GM12891 (cell line): ENCODE data around the gene KLHL30.

Experiments
- DNase-seq: peaks from one replicate; pipeline ENCODE4 v3.0.0; 2011; ENCODE audit warnings: low spot score; ENCODE audit not compliant: insufficient read length
- FAIRE-seq: peaks from 2 replicates; lab custom pipeline; 2011; peaks lifted over from hg19 to GRCh38; lab: Jason Lieb, UNC
- PAX5 ChIP-seq: IDR thresholded peaks from 2 replicates; pipeline ENCODE4 v1.6.1; 2011; ENCODE audit warnings: low read length, moderate library complexity, mild to moderate bottlenecking; ENCODE audit not compliant: insufficient read depth, severe bottlenecking
- POLR2A ChIP-seq: IDR thresholded peaks from 2 replicates; pipeline ENCODE4 v1.6.1; 2011; ENCODE audit warnings: low read depth, low read length, control low read depth
- POLR2AphosphoS5 ChIP-seq: IDR thresholded peaks from 2 replicates; pipeline ENCODE4 v1.6.1; 2011; ENCODE audit warnings: low read depth, low read length, control low read depth
- POU2F2 ChIP-seq: IDR thresholded peaks from 2 replicates; pipeline ENCODE4 v1.6.1; 2011; ENCODE audit warnings: low read depth, mild to moderate bottlenecking, control low read depth, low read length, moderate library complexity
- SPI1 ChIP-seq: IDR thresholded peaks from 2 replicates; pipeline ENCODE4 v1.6.1; 2011; ENCODE audit warnings: low read depth, low read length, control low read depth
- TAF1 ChIP-seq: IDR thresholded peaks from 2 replicates; pipeline ENCODE4 v1.6.1; 2011; ENCODE audit warnings: low read depth, low read length, control low read depth

KLHL30 gene

DNA sequence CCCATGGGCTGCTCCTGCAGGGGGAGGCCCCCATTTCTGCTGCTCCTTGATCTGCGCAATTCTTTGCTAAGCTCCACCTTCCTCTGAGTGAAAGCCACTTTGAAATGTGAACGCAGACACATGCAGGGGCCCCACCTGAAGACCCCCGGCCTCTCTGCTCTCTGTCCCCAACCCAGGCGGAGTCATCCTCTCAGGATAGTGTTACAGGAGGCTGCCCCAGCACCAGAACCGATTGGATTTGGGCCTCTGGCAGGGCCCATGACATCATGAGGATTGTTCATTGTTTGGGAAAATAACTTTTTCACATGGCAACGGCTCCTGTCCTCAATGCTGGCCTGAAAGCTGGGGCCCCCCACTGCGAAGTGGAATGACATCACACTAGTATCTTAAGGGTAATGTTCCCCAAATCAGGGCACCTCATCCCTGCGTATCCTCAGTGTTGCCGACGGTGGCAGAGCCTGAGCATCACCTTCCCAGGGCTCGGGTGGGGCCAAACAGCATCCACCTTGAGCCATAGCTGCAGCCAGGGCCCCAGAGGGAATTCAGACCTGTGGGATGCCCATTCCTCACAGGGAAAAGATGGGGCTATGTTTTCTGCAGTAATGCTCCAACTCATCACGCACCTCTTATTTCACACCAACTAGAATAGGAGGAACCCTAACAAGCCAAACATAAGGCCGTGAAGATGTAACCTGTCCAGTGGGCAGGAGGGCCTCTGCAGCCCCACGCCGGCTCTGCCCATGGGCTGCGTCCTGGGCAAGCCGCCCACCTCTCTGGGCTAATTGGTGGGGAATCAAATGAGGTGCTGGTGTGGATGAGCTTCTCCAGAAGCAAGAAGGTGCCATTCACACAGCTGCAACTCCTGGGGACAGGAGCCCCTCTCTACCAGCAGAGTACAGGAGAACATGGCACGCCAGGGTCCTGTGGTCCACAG lies 17.6 kb downstream of the KLHL30 start:
- DNase-seq (no peak), FAIRE-seq (no peak)
- TF ChIP-seq POLR2AphosphoS5, result no peak
- TF ChIP-seq PAX5, result no peak
- no peak for TF ChIP-seq SPI1
- no peak for TF ChIP-seq POU2F2
- no peak for TF ChIP-seq POLR2A
- no peak for TF ChIP-seq TAF1

DNA sequence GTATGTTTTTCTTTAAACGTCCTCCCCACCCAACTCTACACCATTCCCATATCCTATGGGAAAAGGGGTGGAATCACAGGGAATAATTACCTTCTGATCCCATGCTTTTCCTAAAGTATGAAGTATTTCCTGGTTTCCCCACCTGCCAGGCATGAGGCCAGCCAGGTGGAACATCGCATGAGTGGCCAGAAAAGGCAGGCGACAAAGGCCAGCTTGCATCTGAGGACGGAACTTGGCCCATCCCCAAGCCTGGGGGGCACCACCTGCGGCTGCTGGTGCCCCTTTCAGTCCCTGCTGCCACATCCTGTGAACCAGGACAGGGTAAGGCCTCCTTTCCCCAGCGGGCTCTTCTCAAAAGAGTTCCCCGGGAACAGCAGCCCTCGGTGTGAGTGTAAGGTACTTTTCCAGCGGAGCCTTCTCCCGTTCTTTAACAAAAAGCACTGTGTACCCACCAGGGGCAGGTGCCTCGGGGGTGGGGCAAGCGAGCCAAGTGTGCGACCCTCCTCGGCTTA lies 19.1 kb downstream of the KLHL30 start:
- no peak for DNase-seq

DNA sequence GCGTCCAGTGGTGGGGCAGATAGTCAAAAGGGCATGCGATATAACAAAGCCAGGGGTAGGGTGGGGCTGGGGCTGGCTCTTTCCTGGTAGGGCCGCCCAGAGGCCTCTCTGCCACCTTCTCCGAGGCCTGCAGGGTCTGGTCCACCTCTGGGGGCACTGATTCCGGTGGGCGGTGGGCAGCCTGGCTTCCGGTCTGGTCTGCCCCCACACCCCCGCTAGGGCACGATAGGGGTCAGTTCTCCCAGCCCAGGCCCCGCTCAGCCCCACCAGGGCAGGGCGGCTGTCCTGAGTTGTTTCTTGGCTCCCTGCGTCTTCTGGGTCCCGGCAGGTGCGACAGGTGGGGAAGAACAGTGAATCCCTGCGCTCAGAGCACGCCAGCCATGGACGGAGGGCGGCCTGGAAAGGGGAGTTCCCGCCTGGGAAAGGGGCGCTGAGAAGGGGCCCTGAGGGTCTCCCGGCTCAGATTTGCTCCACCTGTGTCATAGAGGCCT lies 19.6 kb downstream of the KLHL30 start:
- DNase-seq (no peak), FAIRE-seq (no peak)
- no peak for TF ChIP-seq POU2F2

More for the DNA sequence above, 19.1 kb downstream of the KLHL30 start:
- TF ChIP-seq POLR2AphosphoS5, result no peak
- TF ChIP-seq POU2F2, result no peak
- no peak for TF ChIP-seq POLR2A
- no peak for TF ChIP-seq TAF1
- no peak for TF ChIP-seq SPI1
- no peak for TF ChIP-seq PAX5
- FAIRE-seq, result no peak

DNA sequence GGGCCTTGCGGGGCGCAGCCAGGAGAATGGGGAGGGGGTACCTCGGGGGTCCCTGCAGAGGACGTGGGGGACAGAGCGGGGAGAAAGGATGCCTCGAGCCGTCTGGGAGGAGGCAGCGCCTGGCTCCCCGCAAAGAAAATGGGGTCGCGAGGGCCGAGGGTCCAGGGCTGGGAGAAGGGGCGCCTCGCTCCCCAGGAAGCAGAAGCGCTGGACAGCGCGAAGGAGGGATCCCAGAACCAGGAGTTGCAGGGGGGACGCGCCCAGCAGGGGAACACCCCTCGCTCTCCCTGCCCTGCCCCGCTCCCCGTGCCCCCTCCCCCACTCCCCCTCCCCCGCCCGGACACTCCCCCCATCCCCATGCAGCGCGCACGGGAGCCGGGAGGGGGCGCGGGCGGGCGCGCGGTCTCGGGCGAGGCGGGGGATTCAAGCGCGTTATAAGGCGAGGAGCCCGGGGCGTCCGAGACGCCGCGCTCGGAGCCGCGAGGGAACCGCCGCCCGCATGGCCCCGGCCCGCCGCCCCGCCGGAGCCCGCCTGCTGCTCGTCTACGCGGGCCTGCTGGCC lies 20.1 kb downstream of the KLHL30 start, which contains the start of gene ERFE:
Gene ERFE, plus strand, starts transcription at position 462 of the 562 bp plus-strand sequence. Its CDS starts 38 bp downstream, at position 500.
- DNase-seq (peak; percentile 84), FAIRE-seq (no peak)
- TF ChIP-seq SPI1 (no peak), POLR2AphosphoS5 (no peak), POLR2A (no peak), POU2F2 (no peak), TAF1 (no peak)

DNA sequence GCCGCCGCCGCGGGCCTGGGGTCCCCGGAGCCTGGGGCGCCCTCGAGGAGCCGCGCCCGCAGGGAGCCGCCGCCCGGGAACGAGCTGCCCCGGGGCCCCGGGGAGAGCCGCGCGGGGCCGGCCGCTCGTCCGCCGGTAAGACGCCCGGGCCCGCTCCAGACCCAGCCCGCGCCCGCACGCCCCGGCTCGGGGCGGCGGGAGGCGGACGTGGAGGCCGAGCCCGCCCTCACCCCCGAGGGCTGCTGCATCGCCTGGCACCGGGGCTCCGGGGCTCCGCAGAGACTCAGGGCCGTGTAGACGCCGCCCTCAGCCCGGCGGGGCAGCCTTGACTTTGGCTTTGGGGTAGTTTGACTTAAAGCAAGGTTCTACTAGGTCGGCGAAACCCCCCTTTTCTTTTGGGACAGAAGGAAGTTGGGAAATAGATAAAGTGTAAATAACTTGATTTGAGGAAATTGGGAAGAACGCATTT lies 20.6 kb downstream of the KLHL30 start:
- FAIRE-seq (no peak), DNase-seq (no peak)
- TF ChIP-seq POLR2AphosphoS5 (no peak), TAF1 (no peak), POLR2A (no peak), PAX5 (no peak), SPI1 (no peak), POU2F2 (no peak)

DNA sequence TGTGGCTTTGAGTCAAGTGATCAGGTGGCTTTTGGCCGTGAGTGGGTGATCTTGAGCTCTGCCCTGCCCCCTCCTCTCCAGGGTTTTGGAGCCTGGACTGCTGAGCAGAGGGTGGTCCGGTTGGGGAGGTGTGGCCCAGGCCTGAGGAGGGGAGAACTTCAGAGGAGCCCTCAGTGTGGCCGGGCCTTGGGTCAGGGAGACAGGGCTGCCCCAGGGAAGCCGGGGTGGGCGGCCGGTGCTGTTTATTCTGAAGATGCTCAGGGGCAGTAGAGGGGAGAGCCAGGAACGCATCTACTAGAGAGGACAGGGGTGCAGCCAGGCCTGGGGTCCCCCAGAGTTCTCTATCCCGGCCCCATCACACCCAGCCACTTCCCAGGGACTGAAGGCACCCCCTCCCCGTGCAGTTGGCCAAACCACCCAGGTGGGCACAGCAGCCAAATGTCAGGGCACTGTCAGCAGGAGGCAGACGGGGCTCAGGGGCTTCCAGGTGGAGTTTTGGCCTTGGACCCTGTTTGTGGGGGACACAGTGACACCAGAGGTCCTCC lies 21.3 kb downstream of the KLHL30 start:
- no peak for DNase-seq
- no peak for FAIRE-seq
- no peak for TF ChIP-seq PAX5
- no peak for TF ChIP-seq POLR2AphosphoS5
- no peak for TF ChIP-seq POU2F2
- TF ChIP-seq SPI1, result no peak
- TF ChIP-seq TAF1, result no peak
- TF ChIP-seq POLR2A, result no peak

DNA sequence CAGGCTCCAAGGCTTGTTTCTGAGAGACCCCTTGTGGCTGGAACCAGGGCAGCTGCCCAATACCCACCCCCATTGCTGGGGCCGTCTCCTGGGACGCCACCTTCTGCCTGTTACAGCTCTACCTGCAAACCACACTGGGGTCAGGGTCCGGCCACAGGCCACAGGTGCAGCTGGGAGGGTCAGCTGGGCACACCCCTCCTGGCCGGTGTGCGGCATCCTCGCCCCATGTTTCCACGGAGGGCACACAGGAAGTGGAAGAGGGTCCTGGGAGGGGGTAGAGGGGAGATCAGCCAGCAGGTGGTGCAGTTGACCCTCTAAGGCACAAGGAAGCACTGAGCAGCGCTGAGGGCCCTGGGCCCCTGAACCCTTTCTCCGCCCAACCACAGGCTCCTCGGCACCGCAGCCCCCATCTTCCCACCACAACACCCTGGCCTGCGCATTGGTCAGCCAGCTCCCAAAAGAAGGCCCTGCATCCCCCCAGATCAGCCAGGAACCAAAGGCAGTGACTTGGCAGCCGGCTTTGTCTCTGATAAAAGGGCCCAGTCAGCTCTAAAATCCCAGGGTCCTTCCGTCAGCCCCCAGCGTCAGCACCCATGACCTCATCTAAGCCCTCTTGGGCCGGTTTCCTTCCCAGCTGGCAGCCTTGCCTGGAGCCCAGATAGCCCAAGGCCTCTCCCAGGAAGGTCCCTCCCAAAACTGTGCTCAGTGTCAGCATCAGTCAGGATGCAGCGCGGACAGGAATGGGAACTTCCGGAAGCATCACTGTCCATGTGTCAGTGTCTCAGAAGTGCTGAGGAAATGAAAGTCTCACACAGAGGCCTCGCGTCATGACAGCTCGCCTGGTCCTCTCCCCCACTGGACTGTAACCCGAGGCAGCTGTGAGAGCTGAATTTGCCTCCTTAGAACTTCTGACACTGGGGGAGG lies 22.0 kb downstream of the KLHL30 start:
- no peak for DNase-seq
- TF ChIP-seq TAF1, result no peak
- no peak for TF ChIP-seq POU2F2
- TF ChIP-seq POLR2A, result no peak
- no peak for TF ChIP-seq PAX5
- no peak for TF ChIP-seq POLR2AphosphoS5
- TF ChIP-seq SPI1, result no peak
- FAIRE-seq, result peak; percentile 85

DNA sequence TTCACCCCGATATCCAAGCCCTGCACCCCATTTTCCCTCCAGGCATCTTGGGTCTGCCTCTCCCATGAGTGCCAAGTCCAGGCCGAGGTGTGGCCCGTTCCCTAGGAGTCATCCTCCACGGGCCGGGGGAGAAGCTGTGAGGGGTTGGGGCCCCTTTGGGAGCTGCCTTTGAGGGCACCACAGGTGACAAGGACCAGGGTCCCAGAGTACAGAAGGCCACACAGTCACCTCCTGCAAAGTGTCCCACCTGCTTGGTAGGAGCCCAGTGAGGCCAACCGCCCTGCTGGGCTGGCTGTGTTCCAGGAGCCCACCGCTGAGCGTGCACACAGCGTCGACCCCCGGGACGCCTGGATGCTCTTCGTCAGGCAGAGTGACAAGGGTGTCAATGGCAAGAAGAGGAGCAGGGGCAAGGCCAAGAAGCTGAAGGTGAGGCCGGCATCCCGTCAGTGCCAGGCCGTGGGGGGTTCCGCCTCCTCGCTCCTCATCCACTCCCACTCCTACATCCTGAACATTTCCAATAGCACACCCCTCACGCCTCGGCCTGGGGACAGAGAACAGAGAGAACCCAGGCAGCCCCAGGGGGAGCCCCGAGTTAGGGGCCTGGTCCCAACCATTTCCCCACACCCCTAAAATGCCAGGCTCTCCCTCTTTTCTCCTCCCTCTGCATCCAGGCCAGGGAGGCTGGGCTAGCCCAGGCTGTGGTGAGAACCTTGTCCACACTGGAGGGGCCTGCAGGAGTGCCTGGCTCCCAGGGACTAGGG lies 23.0 kb downstream of the KLHL30 start:
- TF ChIP-seq PAX5, result no peak
- TF ChIP-seq TAF1, result no peak
- no peak for TF ChIP-seq POLR2AphosphoS5
- no peak for TF ChIP-seq POU2F2
- TF ChIP-seq SPI1, result no peak
- TF ChIP-seq POLR2A, result no peak

More for the DNA sequence above, 23.0 kb downstream of the KLHL30 start:
- FAIRE-seq (no peak), DNase-seq (no peak)
